Measurements from ENCODE around the gene NEUROG1.

NEUROG1 gene

DNA sequence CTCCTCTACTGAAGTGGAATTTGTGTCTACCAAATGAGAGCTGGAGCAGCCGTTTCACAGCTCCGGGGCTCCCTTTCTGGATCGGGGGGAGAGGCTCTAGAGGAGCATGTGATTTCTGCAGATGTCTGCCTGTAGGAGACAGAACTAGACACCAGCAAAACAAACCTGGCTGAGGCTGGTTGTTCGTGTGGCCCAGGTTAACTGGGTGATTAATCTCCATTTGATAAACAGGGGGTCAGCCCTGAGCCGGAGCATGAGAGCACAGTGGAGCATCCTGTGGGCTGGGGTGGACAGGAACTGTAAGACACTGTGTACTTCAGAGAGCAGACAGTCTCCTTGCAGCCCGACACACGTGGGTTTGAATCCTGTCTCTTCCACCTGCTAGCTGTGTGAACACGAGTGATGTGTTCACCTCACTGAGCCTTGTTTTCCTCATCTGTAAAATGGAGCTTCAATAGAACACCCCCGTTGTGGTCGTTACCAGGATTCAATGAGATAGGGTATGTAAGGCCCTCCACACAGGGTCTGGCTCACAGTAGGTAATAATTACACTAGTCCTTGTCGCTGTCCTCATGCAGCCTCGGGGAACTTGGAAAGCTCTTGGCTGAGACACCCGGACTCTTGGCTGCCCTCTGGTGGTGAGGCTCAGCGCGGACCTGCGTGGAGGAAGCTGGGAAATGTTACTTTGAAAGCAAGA is 30.1 kb upstream of the NEUROG1 start:
- in situ Hi-C loops (cut with MboI; ENCODE audit: low pct_unique_long_range_greater_than_20kb, low sequenced_read_pairs): loop anchor here (10.0 kb wide), 1 partner anchor 269 kb away; the partner anchor contains the start of gene SLC25A48
- peak; percentile 79 for DNase-seq

DNA sequence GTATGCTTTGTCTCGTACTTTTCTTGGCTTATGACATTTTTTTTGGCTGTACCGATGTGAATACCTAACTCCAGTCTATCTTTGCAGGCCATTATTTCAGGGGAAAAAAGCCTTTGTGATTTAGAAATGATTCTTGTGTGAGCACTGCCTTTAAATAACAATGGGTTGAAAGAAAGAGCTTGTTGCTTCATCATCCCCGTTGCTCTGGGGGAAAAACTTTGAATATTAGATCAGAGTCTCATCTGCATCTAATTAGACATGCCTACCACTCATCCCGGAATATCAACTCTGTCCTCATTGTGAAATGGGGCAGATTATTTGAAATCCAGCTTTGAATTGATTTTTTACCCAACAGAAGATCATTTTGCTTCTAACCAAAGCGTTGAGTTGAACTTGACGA is 29.5 kb upstream of the NEUROG1 start:
- in situ Hi-C loops (cut with MboI; ENCODE audit: low pct_unique_long_range_greater_than_20kb, low sequenced_read_pairs): loop anchor here (10.0 kb wide), 1 partner anchor 270 kb away; the partner anchor contains the start of gene SLC25A48
- no peak for DNase-seq

DNA sequence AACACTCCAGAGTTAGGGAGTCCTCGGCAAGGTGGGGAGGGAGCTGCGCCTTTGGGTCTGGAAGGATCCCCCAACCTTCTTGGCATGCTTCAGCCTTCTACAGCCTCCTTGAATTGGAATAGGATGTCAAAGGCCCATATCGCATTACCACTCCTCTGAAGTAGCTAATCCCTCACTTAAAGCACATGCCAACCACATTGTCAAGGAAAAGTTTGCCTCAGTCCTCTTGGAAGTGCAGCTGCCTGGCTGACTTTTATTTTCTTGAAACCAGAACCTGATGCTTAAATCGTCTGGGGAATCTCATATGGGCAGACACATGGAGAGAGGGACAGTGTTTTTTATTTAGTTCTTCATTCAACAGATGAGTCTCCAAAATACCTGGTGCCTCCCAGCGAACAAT is 28.6 kb upstream of the NEUROG1 start:
- in situ Hi-C loops (cut with MboI; ENCODE audit: low pct_unique_long_range_greater_than_20kb, low sequenced_read_pairs): loop anchor here (10.0 kb wide), 1 partner anchor 270 kb away; the partner anchor contains the start of gene SLC25A48

DNA sequence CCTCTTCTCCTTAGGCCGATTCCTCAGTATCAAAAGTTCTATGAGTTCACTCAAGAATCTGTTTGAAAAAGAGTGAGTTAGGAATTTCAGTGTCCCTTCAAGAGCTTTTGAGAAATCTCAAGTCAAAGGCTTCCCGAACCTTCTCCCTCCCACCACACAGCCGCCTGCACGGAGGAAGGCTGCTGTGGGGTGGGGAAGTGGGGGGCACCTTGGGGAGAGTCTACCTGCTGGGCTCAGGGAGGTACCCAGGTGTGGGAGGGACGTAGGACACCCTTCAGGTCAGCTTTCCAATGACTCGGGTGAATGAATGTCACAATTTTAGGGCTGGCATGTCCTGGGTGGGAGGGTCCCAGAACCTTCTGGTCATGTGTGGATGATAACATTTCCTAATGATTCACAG is 25.5 kb upstream of the NEUROG1 start:
- no peak for DNase-seq

More for the DNA sequence above, 28.6 kb upstream of the NEUROG1 start:
- DNase-seq: no peak

DNA sequence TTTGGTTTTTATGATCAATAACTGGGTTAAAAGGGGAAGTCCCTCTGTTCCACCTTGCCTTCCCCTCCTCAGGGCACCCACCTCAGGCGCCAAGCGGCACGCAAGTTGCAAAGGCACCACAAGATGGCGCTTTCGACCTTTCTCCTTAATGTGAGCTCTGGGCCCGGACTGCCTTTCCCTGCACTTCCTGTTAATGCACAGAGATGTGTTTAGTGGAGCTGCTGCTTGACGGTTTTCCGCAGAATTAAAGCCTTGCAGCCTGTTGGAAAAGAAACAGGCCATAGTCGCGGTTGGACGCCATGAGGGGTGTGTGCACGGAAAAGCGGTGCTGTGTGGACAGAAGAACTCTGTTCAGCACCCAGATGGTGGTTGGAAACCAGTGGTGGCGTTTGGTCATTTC is 25.1 kb upstream of the NEUROG1 start:
- in situ Hi-C loops (cut with MboI; ENCODE audit: low pct_unique_long_range_greater_than_20kb, low sequenced_read_pairs): loop anchor here (10.0 kb wide), 1 partner anchor 274 kb away; the partner anchor contains the start of gene SLC25A48
- peak; percentile 98 for DNase-seq

More for the DNA sequence above, 25.5 kb upstream of the NEUROG1 start:
- in situ Hi-C loops (cut with MboI; ENCODE audit: low pct_unique_long_range_greater_than_20kb, low sequenced_read_pairs): loop anchor here (10.0 kb wide), 1 partner anchor 274 kb away; the partner anchor contains the start of gene SLC25A48

DNA sequence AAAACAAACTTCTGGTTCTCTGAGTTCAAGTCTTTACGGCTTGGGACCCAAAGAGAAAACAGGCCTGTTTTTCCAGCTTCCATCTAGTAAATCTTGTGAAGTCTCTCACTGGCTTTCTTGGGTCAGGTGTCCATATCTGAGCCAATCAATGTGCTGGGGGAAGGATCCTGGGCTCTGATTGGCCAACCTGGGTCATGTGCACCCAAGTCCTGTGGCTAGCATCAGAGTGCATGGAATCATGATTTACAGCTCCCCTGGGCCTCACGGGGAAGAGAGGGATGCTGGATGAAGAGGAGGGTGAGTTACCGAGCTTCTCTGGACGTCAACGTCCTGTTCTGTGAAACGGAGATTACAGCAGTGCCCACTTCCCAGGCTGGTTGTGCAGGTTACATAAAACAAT is 23.6 kb upstream of the NEUROG1 start:
- peak; percentile 16 for DNase-seq
- in situ Hi-C loops (cut with MboI; ENCODE audit: low pct_unique_long_range_greater_than_20kb, low sequenced_read_pairs): loop anchor here (10.0 kb wide), 1 partner anchor 95 kb away; no protein-coding TSS in a partner anchor

DNA sequence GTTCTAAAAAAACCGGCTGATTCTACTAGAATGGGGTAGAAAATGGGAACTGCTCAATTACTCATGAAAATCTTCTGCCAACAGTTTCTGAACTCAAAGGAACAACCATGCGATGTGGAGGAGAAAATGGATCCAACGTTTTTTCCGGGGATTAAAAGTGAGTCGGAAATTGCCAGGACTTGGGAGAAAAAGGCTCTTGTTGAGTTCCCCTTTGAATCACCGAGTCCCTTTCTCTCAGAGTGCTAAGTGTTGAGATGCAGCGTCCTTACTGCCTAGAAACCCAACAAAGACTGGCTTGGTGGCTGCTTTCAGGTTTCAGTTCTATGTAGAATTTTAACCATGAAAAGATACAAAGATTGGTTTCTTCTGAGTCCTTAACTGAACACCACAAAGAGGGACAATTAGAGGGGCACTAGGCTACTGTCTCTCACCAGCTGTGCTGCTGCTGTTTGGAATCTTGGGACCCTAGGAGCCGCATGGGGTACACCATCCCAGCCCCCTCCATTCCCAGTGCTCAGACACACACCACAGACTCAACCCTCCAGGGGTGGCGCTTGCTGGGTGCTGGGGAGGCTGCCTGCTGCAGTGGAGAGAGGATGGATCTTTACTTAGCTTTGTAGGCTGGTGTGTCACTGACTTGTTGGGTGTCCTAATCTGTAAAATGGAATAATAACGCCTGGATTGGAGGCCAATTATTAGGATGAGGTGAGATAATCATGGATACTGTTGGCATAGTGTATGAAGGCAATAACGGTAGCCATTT is 21.5 kb upstream of the NEUROG1 start:
- DNase-seq: no peak
- in situ Hi-C loops (cut with MboI; ENCODE audit: low pct_unique_long_range_greater_than_20kb, low sequenced_read_pairs): loop anchor here (10.0 kb wide), 1 partner anchor 92 kb away; no protein-coding TSS in a partner anchor

DNA sequence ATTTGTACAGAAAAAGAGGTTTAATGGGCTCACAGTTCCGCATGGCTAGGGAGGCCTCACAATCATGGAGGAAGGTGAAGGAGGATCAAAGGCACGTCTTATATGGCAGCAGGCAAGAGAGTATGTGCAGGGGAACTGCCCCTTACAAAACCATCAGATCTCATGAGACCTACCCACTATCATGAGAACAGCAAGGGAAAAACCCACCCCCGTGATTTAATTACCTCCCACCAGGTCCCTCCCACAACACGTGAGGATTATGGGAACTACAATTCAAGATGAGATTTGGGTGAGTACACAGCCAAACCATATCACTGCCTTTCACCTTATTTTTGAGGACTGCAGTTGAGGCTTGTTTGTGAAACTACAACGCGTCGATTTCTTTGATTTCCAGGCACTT is 20.9 kb upstream of the NEUROG1 start:
- no peak for DNase-seq
- in situ Hi-C loops (cut with MboI; ENCODE audit: low pct_unique_long_range_greater_than_20kb, low sequenced_read_pairs): loop anchor here (10.0 kb wide), 1 partner anchor 92 kb away; no protein-coding TSS in a partner anchor

DNA sequence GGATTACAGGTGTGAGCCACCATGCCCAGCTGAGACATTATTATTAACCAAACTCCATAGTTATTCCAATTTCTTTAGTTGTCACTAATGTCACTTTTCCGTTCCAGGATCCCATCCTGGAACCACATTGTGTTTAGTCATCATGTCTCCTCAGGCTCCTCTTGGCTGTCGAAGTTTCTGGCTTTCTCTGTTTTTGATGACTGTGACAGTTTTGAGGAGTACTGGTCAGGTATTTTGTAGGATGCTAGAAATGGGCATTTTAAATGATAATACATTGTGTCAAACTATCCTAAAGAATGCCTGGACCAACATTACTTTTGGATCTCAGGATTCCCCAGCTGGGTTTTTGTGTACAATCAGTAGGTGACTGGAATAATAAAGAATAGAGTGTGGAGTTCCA is 19.8 kb upstream of the NEUROG1 start:
- in situ Hi-C loops (cut with MboI; ENCODE audit: low pct_unique_long_range_greater_than_20kb, low sequenced_read_pairs): loop anchor here (10.0 kb wide), 1 partner anchor 91 kb away; no protein-coding TSS in a partner anchor
- DNase-seq: no peak

DNA sequence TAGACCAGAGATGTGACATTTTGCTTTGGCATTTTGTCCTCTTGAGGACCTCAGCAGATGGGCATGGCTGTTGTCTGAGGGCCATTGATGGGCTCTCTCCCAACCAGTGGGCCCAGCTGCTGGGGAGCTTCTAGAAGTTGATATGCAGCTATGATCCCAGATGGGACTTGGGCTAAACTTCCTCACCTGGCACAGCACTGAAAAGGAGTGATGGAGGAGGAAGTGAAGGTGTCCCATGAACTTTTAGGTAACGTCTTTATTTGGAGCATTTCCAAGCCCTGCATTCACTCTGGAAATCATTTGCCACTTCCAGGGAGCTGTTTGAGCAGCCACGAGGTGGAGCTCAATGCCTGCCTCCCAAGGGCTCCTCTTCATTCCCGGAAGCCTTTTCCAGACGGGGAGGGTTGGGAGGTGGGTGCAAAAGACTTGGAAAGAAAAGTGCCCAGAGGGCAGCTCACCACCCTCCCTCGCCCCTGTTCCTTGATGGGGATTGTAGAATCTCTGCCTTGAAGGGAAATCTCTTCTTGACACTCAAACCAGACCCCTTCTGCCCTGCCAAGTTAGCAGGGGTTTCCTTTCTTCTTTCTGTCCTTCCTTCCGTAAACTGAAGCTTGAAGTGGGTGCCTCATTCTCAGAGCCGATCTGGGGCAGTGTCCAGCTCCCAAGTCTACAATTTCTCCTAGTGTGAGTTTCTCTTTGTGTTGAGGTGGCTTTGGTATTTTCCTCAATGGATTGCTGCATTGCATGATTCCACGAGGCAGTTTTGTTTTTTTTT is 18.1 kb upstream of the NEUROG1 start:
- in situ Hi-C loops (cut with MboI; ENCODE audit: low pct_unique_long_range_greater_than_20kb, low sequenced_read_pairs): loop anchor here (10.0 kb wide), 1 partner anchor 89 kb away; no protein-coding TSS in a partner anchor
- peak; percentile 40 for DNase-seq

DNA sequence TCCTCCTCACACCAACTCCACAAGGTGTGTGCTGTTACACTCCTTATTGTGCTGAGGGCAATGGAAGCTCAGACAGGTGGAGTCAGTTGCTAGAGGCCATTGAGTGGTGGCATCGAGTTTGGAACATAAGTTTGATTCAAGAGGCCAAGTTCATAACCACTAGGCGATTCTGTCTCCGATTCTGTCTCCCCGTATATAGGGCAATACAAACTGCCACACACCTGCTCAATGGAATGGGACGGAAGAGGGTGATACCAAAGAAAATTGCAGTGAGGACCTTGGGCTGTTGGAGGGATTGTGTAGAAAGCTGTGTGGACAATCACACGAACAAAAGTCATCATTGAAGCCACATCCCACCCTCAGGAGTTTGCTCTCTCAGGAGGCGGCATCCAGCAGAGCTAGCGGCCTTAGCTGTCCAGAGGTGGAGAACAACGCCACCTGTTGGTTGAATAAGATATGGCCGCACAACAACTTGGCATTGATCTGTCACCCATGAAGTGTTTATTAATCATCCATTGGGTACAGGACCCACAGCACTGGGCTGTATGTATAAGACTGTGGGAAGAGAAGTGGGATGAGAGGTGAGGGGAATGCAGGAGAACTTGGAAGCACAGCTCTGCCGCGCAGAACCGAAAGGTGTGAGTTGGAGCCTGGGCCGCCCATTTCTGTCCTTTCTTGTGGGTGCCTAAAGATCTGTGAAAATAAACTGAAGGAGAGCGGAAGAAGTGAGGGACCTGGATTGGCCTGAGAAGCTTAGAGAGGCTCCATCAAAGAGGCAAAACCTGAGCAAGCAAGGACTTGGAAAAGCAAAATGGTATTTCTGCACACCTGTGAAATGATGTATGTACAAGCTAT is 16.1 kb upstream of the NEUROG1 start:
- in situ Hi-C loops (cut with MboI; ENCODE audit: low pct_unique_long_range_greater_than_20kb, low sequenced_read_pairs): loop anchor here (10.0 kb wide), 1 partner anchor 87 kb away; no protein-coding TSS in a partner anchor
- DNase-seq: peak; percentile 85

DNA sequence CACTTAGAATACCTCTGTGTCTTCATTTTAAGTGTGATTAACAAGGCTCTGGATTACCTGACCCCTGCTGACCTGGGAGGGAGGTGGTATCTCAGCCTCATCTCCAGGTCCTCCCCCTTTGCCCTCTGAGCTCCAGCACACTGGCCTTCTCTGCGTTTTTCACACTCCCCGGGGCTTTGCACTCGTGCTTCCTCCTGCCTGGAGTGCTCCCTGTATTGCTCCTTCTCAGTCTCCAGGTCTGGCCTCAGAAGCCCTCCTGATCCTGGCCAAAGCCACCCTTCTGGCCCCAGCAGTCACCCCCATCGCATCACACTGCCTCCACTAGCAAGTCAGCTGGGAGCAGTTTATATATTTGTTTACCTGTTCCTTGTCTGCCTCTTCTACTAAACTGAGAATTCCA is 13.6 kb upstream of the NEUROG1 start:
- in situ Hi-C loops (cut with MboI; ENCODE audit: low pct_unique_long_range_greater_than_20kb, low sequenced_read_pairs): no loop called here
- DNase-seq: no peak

DNA sequence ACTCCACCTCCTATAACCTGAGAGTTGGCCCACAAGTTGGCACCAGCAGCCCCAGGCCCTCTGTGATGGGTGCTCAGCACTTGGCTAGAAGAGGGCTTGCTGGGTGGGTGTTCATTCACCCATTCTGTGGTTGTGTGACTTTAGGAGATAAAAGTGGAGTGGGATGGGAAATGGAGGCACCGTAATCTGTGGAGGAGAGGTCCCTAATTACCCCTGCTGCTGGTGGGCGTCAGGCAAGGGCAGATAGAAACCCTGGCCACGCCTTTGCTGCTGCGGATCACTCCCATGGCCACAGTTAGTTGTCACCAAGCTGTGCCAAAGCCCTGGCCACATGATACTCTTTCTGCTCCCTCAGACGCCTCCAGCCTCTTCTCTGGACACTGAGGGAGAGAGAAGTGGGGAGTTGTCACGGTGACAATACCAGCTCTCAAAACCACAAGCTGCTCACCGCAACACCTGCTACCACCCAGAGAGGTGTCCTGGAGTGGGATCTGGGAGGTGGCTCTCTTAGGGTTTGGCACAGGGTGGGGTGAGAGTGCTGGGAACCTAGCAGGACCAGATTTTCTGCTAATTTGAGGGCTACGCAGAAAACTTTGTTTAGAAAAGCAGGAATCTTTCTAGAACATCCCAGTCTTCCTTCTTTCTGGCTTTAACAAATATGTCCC is 12.0 kb upstream of the NEUROG1 start:
- peak; percentile 15 for DNase-seq
- in situ Hi-C loops (cut with MboI; ENCODE audit: low pct_unique_long_range_greater_than_20kb, low sequenced_read_pairs): no loop called here

DNA sequence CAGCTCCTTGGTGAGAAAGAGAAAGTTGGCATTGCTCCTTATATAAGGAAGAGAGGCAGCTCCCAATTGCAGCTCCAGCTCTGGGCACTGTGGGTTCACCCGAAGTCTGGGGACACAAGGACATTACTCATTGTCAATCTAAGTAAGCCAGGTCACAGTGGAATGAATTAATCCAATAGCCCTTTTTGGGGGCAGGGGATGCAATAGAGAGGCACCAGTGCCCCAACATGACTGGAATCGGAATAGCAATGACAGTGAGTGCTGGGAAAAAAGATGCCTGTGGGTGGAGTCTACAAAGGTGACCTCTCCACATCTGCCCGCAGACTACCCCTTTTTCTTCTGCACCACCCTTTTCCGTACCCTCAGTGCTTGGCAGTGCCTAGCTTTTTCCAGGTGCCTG is 11.1 kb upstream of the NEUROG1 start:
- in situ Hi-C loops (cut with MboI; ENCODE audit: low pct_unique_long_range_greater_than_20kb, low sequenced_read_pairs): no loop called here

DNA sequence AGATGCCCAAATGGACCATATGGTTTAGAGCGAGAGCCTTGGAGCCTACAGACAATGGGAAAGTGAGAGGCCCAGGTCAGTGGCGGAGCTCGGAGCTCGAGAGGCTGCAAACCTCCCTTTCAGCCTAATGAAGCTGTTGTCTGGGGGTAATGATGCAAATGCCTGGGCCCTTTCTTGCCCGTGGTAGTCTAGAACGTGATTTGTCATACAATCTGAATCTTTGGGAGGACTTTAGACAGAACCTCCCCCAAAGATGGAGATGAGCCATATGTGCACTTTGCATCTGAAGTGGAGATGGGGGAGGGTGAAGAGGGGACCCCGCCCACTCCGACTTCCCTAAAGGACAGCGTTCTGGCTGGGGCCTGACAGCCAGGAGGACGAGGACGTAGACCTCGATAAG is 10.3 kb upstream of the NEUROG1 start:
- in situ Hi-C loops (cut with MboI; ENCODE audit: low pct_unique_long_range_greater_than_20kb, low sequenced_read_pairs): no loop called here
- DNase-seq: no peak

More for the DNA sequence above, 11.1 kb upstream of the NEUROG1 start:
- no peak for DNase-seq

DNA sequence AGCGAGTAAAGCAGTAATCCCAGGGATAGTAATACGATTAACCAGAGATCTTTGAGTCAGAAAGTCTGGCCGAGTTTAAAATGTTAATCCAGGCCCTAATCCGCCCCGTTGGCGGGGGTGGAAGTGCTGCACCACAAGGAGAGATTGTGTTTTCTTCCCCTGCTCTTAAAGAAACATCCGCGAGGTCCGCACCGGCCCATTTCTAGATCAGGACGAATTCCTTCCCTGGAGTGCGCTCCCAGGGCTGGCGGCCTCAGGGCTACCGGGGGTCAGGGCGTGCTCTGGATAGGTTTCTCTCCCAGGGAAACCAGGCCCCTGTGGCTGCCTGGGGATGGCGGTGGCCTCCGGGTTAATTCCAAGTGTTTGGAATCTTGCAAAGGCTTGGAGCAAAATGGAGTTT is 9.3 kb upstream of the NEUROG1 start:
- in situ Hi-C loops (cut with MboI; ENCODE audit: low pct_unique_long_range_greater_than_20kb, low sequenced_read_pairs): no loop called here
- no peak for DNase-seq

DNA sequence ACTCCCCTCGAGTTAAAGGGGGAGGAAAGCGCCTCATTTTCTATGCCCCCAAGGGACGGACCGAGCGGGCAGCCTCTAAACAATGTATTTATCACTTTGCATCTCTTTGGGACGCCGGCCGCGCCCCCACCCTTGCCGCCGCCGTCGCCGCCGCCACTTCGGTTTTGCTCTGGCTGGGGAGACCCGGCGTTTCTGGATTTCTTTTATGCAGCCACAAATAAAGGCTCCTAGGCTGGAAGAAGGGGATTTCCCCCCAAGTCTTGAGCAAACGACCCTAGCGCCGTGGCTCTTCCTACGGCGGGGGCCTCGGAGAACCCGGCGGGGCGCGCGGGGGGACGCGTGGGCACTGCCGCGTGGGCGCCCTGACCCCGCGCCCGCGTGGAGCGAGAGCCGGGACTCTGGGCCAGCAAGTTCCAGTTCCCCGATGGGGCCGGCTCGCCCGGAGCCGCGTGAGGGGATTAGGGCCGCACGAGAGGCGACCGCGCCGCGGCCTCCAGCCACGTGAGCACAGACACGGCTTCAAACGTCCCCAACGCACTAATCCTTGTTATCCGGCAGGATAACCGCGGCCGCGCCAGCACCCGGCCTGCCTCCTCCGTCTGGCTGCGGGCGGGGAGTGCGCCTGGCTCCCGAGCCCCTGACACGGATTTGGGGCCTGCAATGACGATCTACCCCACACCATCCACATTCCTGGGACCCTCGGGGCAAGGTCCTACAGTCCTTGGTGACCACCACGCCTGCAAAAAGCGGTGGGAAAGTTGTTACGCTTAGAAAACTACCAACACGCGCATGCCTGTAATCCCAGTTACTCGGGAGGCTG is 7.9 kb upstream of the NEUROG1 start:
- no peak for DNase-seq
- in situ Hi-C loops (cut with MboI; ENCODE audit: low pct_unique_long_range_greater_than_20kb, low sequenced_read_pairs): no loop called here
